Retina (tissue), 1 donor: ENCODE results near the gene TMEM270.
A peak's percentile ranks its signal among the peaks of the same experiment; 100 is the strongest.

ENCODE experiments used
- DNase-seq: peaks from one replicate; pipeline ENCODE4 v3.0.0-alpha.2; 2016

Gene TMEM270

GRCh38 chr7:73890555-73891147, 29.7 kb downstream of the TMEM270 start:
- no peak for DNase-seq

GRCh38 chr7:73891178-73891885, 30.4 kb downstream of the TMEM270 start:
- no peak for DNase-seq

GRCh38 chr7:73892003-73892999, 31.3 kb downstream of the TMEM270 start:
- no peak for DNase-seq

GRCh38 chr7:73893342-73894101, 32.6 kb downstream of the TMEM270 start:
- DNase-seq, result peak; percentile 53

- no peak for DNase-seq
Observed at GRCh38 chr7:73894166-73894565, 33.2 kb downstream of the TMEM270 start.

- peak; percentile 85 for DNase-seq
Observed at GRCh38 chr7:73894733-73895551, 34.0 kb downstream of the TMEM270 start.

- no peak for DNase-seq
Observed at GRCh38 chr7:73895626-73896025, 34.7 kb downstream of the TMEM270 start.

- no peak for DNase-seq
Observed at GRCh38 chr7:73896454-73896853, 35.5 kb downstream of the TMEM270 start.

- DNase-seq, result no peak
Observed at GRCh38 chr7:73899731-73900142, 38.8 kb downstream of the TMEM270 start.

- no peak for DNase-seq
Observed at GRCh38 chr7:73900286-73900685, 39.3 kb downstream of the TMEM270 start.

- DNase-seq, result no peak
Observed at GRCh38 chr7:73901231-73901822, 40.4 kb downstream of the TMEM270 start.

GRCh38 chr7:73901823-73902597, 41.1 kb downstream of the TMEM270 start:
- no peak for DNase-seq

- DNase-seq, result no peak
Observed at GRCh38 chr7:73903321-73904218, 42.6 kb downstream of the TMEM270 start.

GRCh38 chr7:73904219-73905137, 43.5 kb downstream of the TMEM270 start:
- no peak for DNase-seq

- DNase-seq, result no peak
Observed at GRCh38 chr7:73905360-73905759, 44.4 kb downstream of the TMEM270 start.

GRCh38 chr7:73906874-73907273, 45.9 kb downstream of the TMEM270 start:
- no peak for DNase-seq

GRCh38 chr7:73907554-73908122, 46.7 kb downstream of the TMEM270 start:
- DNase-seq, result no peak

- no peak for DNase-seq
Observed at GRCh38 chr7:73908123-73908611, 47.2 kb downstream of the TMEM270 start.
